HepG2 (cell line): Measurements from ENCODE around the gene GAL3ST3. TPM values are rescaled to one million over a fixed set of nuclear protein-coding genes. Genes with fewer than 3 reads are reported as not detected.

ENCODE experiments used
- AGO1 ChIP-seq: fragments of 200-400 bp; formaldehyde crosslinking; IDR thresholded peaks from 2 replicates; pipeline ENCODE4 v1.6.1; 2017; ENCODE audit warnings: mild to moderate bottlenecking, low read depth, low read length, moderate library complexity; ENCODE audit not compliant: poor library complexity, severe bottlenecking
- FOXK1 ChIP-seq: sonication (generic); formaldehyde crosslinking; IDR thresholded peaks from 2 replicates; pipeline ENCODE4 v1.4.0; 2020; ENCODE audit warnings: low read depth, missing genetic modification reagents, borderline replicate concordance
- HHEX ChIP-seq: IDR thresholded peaks from 2 replicates; pipeline ENCODE4 v1.6.1; 2016; ENCODE audit warnings: control low read depth
- HNRNPK ChIP-seq: fragments of 200-400 bp; formaldehyde crosslinking; IDR thresholded peaks from 2 replicates; pipeline ENCODE4 v1.6.1; 2018; ENCODE audit warnings: low read length, low read depth, moderate library complexity, mild to moderate bottlenecking; ENCODE audit not compliant: poor library complexity, severe bottlenecking
- KAT2B ChIP-seq: fragments of 150-350 bp; IDR thresholded peaks from 2 replicates; pipeline ENCODE4 v1.6.1; 2014; ENCODE audit warnings: low read depth, low read length, borderline replicate concordance
- KMT2A ChIP-seq: sonication (generic); formaldehyde crosslinking; IDR thresholded peaks from 2 replicates; pipeline ENCODE4 v1.4.0; 2020; ENCODE audit warnings: missing genetic modification reagents
- MAZ ChIP-seq, 2 experiments: sonication (generic) in 1 of 2; formaldehyde crosslinking in 1 of 2; IDR thresholded peaks; 2 replicates each; pipeline versions ENCODE4 v1.5.0 to v1.6.1; 2012 to 2020; ENCODE audit warnings: low read depth in 2 of 2, mild to moderate bottlenecking in 2 of 2, borderline replicate concordance in 1 of 2, improper control_type of control experiment in 1 of 2, low read length in 1 of 2, missing genetic modification reagents in 1 of 2, moderate library complexity in 1 of 2
- PATZ1 ChIP-seq: sonication (generic); formaldehyde crosslinking; IDR thresholded peaks from 2 replicates; pipeline ENCODE4 v1.4.0; 2020; ENCODE audit warnings: missing genetic modification reagents
- SP4 ChIP-seq: sonication (generic); formaldehyde crosslinking; IDR thresholded peaks from 2 replicates; pipeline ENCODE4 v1.8.1; 2023; ENCODE audit warnings: mild to moderate bottlenecking, missing genetic modification reagents
- U2AF1 ChIP-seq: fragments of 200-400 bp; formaldehyde crosslinking; optimal IDR thresholded peaks from 2 replicates; pipeline ENCODE3; 2017; ENCODE audit warnings: mild to moderate bottlenecking, low read depth, low read length
- ZNF34 ChIP-seq: sonication (generic); formaldehyde crosslinking; IDR thresholded peaks from 2 replicates; pipeline ENCODE4 v1.4.0; 2020; ENCODE audit warnings: mild to moderate bottlenecking, missing genetic modification reagents, borderline replicate concordance
- ZNF383 ChIP-seq: sonication (generic); formaldehyde crosslinking; IDR thresholded peaks from 2 replicates; pipeline ENCODE4 v1.4.0; 2020; ENCODE audit warnings: missing genetic modification reagents, mild to moderate bottlenecking, borderline replicate concordance
- ZNF567 ChIP-seq: sonication (generic); formaldehyde crosslinking; IDR thresholded peaks from 2 replicates; pipeline ENCODE4 v1.8.1; 2023; ENCODE audit warnings: mild to moderate bottlenecking, missing genetic modification reagents, borderline replicate concordance
- ZSCAN30 ChIP-seq: sonication (generic); formaldehyde crosslinking; IDR thresholded peaks from 2 replicates; pipeline ENCODE4 v1.5.0; 2020; ENCODE audit warnings: mild to moderate bottlenecking, missing genetic modification reagents
- polyA plus RNA-seq, 8 experiments: library from polyadenylated mRNA; depleted of rRNA in 3 of 8; stranded (reverse) in 7 of 8; unstranded in 1 of 8; fragments of >200 nt; fragmentation: Illumina TruSeq in 4 of 8; extraction: Trizol in 4 of 8; gene quantifications; 2 replicates each; pipeline versions ENCODE4 v1.2.1 to v1.2.3, GENCODE V29; 2011 to 2016; ENCODE audit warnings: low read depth in 4 of 8, missing spikeins in 1 of 8, mixed read lengths in 1 of 8; ENCODE audit not compliant: insufficient read depth in 1 of 8
- total RNA-seq, 5 experiments: library from RNA; depleted of rRNA; stranded (reverse); fragments of >200 nt; fragmentation: Illumina TruSeq; extraction: Trizol; gene quantifications; 2 replicates each; pipeline ENCODE4 v1.2.3, GENCODE V29; 2016; ENCODE audit warnings: low read depth in 1 of 5
- TF ChIP-seq, protein P1 (sequence below): sonication (generic); formaldehyde crosslinking; IDR thresholded peaks from 2 replicates; pipeline ENCODE4 v1.8.0; 2022; ENCODE audit warnings: low read depth, missing genetic modification reagents
- TF ChIP-seq, protein P2 (sequence below): IDR thresholded peaks from 2 replicates; pipeline ENCODE4 v1.6.1; 2018; ENCODE audit warnings: missing genetic modification reagents, mild to moderate bottlenecking, missing compliant biosample characterization
- TF ChIP-seq, protein P3 (sequence below): sonication (generic); formaldehyde crosslinking; IDR thresholded peaks from 2 replicates; pipeline ENCODE4 v1.8.1; 2023; ENCODE audit warnings: mild to moderate bottlenecking, missing genetic modification reagents, borderline replicate concordance
- TF ChIP-seq, protein P4 (sequence below): sonication (generic); formaldehyde crosslinking; IDR thresholded peaks from 2 replicates; pipeline ENCODE4 v1.4.0; 2020; ENCODE audit warnings: missing genetic modification reagents, borderline replicate concordance

GAL3ST3 gene
- total and polyA plus RNA-seq, 2 of the 13 experiments (the other 11 are each of a cell fraction or from before 2014, with no cell fraction given): not detected

DNA sequence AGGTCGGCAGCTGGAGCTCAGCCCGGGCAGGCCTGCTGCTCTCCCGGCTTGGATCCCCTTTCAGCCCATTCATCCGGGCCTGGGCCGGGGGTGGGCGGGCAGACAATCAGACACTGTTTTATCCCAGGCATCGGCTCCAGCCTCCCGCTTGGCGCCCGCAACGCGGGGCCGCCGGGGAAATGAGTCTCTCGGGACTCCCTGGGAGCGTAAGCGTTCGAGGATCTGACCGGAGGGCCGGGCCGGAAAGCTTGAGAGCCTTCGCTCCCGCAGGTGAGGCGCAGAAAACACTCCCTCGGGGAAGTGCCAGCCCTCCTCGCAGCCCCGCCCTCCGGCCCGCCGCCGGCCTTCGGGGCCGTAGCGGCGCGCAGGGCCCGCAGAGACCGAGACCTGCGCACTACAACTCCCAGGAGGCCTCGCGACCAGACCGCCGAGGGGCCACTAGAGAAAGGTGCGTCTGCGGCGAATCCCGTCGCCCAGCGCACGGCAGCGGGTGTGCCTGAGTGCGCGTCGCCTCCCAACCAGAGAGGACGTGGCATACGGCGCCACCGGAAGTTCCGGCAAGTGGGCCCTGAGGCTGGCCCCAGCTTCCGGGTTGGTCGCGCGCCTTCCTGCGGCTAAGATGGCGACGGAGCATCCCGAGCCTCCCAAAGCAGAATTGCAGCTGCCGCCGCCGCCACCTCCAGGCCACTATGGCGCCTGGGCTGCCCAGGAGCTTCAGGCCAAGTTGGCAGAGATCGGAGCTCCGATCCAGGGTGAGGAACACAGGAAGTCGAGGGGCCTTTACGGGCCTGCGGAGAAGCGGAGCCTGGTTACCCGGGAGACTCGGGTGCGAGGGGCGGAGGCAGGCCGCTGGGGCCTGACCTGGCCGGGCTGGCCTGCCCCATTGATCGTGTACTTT lies 3.1 kb upstream of the GAL3ST3 start, which contains the start of gene SF3B2 (continued):
- peak; percentile 80 for TF ChIP-seq PATZ1 (CRISPR knock-in tag)
- no peak; the same call in 1 of the 2 replicates for TF ChIP-seq ZNF34 (CRISPR knock-in tag)
- TF ChIP-seq, protein P1, sequence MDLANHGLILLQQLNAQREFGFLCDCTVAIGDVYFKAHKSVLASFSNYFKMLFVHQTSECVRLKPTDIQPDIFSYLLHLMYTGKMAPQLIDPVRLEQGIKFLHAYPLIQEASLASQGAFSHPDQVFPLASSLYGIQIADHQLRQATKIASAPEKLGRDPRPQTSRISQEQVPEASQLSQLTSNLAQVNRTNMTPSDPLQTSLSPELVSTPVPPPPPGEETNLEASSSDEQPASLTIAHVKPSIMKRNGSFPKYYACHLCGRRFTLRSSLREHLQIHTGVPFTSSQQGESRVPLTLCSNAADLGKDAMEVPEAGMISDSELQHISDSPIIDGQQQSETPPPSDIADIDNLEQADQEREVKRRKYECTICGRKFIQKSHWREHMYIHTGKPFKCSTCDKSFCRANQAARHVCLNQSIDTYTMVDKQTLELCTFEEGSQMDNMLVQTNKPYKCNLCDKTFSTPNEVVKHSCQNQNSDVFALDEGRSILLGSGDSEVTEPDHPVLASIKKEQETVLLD (CRISPR knock-in tag): peak; percentile 68; the same call in 1 of the 2 replicates
- TF ChIP-seq KMT2A: peak; percentile 88
- no peak for TF ChIP-seq ZNF383 (CRISPR knock-in tag)
- peak; percentile 54 for TF ChIP-seq MAZ (IDR thresholded peaks at IDR 0.05; ENCODE audit: borderline replicate concordance, low read depth, low read length)
- peak; percentile 94 for TF ChIP-seq MAZ (CRISPR knock-in tag; IDR thresholded peaks at IDR 0.05; ENCODE audit: low read depth)
- TF ChIP-seq ZSCAN30: 0 out of 2 replicates have a peak, but pooled peaks have one; percentile 82
- peak; percentile 91 for TF ChIP-seq SP4 (CRISPR knock-in tag)
- TF ChIP-seq, protein P2, sequence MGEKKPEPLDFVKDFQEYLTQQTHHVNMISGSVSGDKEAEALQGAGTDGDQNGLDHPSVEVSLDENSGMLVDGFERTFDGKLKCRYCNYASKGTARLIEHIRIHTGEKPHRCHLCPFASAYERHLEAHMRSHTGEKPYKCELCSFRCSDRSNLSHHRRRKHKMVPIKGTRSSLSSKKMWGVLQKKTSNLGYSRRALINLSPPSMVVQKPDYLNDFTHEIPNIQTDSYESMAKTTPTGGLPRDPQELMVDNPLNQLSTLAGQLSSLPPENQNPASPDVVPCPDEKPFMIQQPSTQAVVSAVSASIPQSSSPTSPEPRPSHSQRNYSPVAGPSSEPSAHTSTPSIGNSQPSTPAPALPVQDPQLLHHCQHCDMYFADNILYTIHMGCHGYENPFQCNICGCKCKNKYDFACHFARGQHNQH: peak; percentile 82
- TF ChIP-seq U2AF1: peak; percentile 7
- TF ChIP-seq, protein P3, sequence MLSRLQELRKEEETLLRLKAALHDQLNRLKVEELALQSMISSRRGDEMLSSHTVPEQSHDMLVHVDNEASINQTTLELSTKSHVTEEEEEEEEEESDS: 0 out of 2 replicates have a peak, but pooled peaks have one; percentile 12
- TF ChIP-seq ZNF567: no peak
- peak; percentile 86; the same call in 1 of the 2 replicates for TF ChIP-seq FOXK1 (CRISPR knock-in tag)
- TF ChIP-seq HNRNPK: no peak
- TF ChIP-seq, protein P4, sequence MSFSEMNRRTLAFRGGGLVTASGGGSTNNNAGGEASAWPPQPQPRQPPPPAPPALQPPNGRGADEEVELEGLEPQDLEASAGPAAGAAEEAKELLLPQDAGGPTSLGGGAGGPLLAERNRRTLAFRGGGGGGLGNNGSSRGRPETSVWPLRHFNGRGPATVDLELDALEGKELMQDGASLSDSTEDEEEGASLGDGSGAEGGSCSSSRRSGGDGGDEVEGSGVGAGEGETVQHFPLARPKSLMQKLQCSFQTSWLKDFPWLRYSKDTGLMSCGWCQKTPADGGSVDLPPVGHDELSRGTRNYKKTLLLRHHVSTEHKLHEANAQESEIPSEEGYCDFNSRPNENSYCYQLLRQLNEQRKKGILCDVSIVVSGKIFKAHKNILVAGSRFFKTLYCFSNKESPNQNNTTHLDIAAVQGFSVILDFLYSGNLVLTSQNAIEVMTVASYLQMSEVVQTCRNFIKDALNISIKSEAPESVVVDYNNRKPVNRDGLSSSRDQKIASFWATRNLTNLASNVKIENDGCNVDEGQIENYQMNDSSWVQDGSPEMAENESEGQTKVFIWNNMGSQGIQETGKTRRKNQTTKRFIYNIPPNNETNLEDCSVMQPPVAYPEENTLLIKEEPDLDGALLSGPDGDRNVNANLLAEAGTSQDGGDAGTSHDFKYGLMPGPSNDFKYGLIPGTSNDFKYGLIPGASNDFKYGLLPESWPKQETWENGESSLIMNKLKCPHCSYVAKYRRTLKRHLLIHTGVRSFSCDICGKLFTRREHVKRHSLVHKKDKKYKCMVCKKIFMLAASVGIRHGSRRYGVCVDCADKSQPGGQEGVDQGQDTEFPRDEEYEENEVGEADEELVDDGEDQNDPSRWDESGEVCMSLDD (CRISPR knock-in tag): no peak
- TF ChIP-seq AGO1: peak; percentile 38
- no peak for TF ChIP-seq KAT2B
- TF ChIP-seq HHEX (CRISPR knock-in tag): no peak
